Mucosa of rectum (tissue), 2 donors: ENCODE data around the gene SYNM.

Experiments used
- H3K27ac ChIP-seq, 2 donors: one replicate each; pipeline ENCODE4 v1.7.0; 2013; ENCODE audit warnings: inconsistent platforms in 2 of 2, low read depth in 2 of 2, low read length in 2 of 2
- H3K27me3 ChIP-seq, 2 donors: one replicate each; pipeline ENCODE4 v1.7.0; 2013; ENCODE audit warnings: low read length in 2 of 2; ENCODE audit not compliant: control insufficient read depth in 2 of 2, insufficient read depth in 2 of 2
- H3K36me3 ChIP-seq, 2 donors: one replicate each; pipeline ENCODE4 v1.7.0; 2013; ENCODE audit warnings: low read length in 2 of 2; ENCODE audit not compliant: control insufficient read depth in 2 of 2, insufficient read depth in 2 of 2
- H3K4me1 ChIP-seq, 2 donors: one replicate each; pipeline ENCODE4 v1.7.0; 2013; ENCODE audit warnings: low read length in 2 of 2, mild to moderate bottlenecking in 1 of 2; ENCODE audit not compliant: control insufficient read depth in 2 of 2, insufficient read depth in 2 of 2
- H3K4me3 ChIP-seq, 2 donors: one replicate each; pipeline ENCODE4 v1.7.0; 2013; ENCODE audit warnings: low read length in 2 of 2
- H3K9ac ChIP-seq, 2 donors: one replicate each; pipeline ENCODE4 v1.7.0; 2013; ENCODE audit warnings: low read length in 2 of 2, low read depth in 1 of 2, mild to moderate bottlenecking in 1 of 2
- H3K9me3 ChIP-seq, 2 donors: one replicate each; pipeline ENCODE4 v1.7.0; 2013; ENCODE audit warnings: low read length in 2 of 2; ENCODE audit not compliant: control insufficient read depth in 2 of 2
- donor health status: healthy.
- donor health status: Normal muscosa, but diverticular disease.

The SYNM gene

GRCh38 chr15:99117111-99117510 is 12.2 kb downstream of the SYNM start:
- H3K4me3 ChIP-seq = no peak overlapping the region
- no peak overlapping the region for H3K27ac ChIP-seq
- H3K9ac ChIP-seq = no peak overlapping the region
- H3K4me1 ChIP-seq = peaks cover 0 to 2% of the 10 kb centered on the region in 2 donors
- no peaks in the 10 kb centered on the region for H3K36me3 ChIP-seq
- H3K9me3 ChIP-seq = no peaks in the 10 kb centered on the region
- no peaks in the 10 kb centered on the region for H3K27me3 ChIP-seq

GRCh38 chr15:99117563-99118257 is 12.8 kb downstream of the SYNM start:
- no peaks in the 10 kb centered on the region for H3K9me3 ChIP-seq
- H3K9ac ChIP-seq = no peak overlapping the region
- no peak overlapping the region for H3K27ac ChIP-seq
- H3K36me3 ChIP-seq = no peaks in the 10 kb centered on the region
- H3K27me3 ChIP-seq = no peaks in the 10 kb centered on the region
- no peak overlapping the region for H3K4me3 ChIP-seq
- peaks cover 0 to 2% of the 10 kb centered on the region in 2 donors for H3K4me1 ChIP-seq

- no peak overlapping the region for H3K27ac ChIP-seq
- H3K36me3 ChIP-seq = no peaks in the 10 kb centered on the region
Observed at GRCh38 chr15:99118258-99118632, 13.4 kb downstream of the SYNM start.

GRCh38 chr15:99118801-99119546 is 14.1 kb downstream of the SYNM start:
- H3K36me3 ChIP-seq = no peaks in the 10 kb centered on the region
- H3K4me1 ChIP-seq = peaks cover 8 to 12% of the 10 kb centered on the region in 2 donors
- H3K27me3 ChIP-seq = no peaks in the 10 kb centered on the region
- H3K27ac ChIP-seq = no peak overlapping the region
- no peaks in the 10 kb centered on the region for H3K9me3 ChIP-seq
- no peak overlapping the region for H3K9ac ChIP-seq
- no peak overlapping the region for H3K4me3 ChIP-seq

More at GRCh38 chr15:99118258-99118632, 13.4 kb downstream of the SYNM start:
- Histone ChIP-seq H3K4me3 (no peak overlapping the region), H3K9ac (no peak overlapping the region), H3K9me3 (no peaks in the 10 kb centered on the region), H3K4me1 (peaks cover under 1 to 6% of the 10 kb centered on the region in 2 donors), H3K27me3 (no peaks in the 10 kb centered on the region)

GRCh38 chr15:99120050-99120777 is 15.3 kb downstream of the SYNM start:
- H3K4me3 ChIP-seq = no peak overlapping the region
- no peaks in the 10 kb centered on the region for H3K27me3 ChIP-seq
- H3K9me3 ChIP-seq = no peaks in the 10 kb centered on the region
- peak overlapping the region in 1 of 2 donors; percentile 28 for H3K27ac ChIP-seq
- no peak overlapping the region for H3K9ac ChIP-seq
- peaks cover 14 to 19% of the 10 kb centered on the region in 2 donors for H3K4me1 ChIP-seq
- no peaks in the 10 kb centered on the region for H3K36me3 ChIP-seq

- H3K27ac ChIP-seq = no peak overlapping the region
- no peak overlapping the region for H3K9ac ChIP-seq
- no peaks in the 10 kb centered on the region for H3K36me3 ChIP-seq
- no peak overlapping the region for H3K4me3 ChIP-seq
- no peaks in the 10 kb centered on the region for H3K9me3 ChIP-seq
- no peaks in the 10 kb centered on the region for H3K27me3 ChIP-seq
- H3K4me1 ChIP-seq = peaks cover 14 to 19% of the 10 kb centered on the region in 2 donors
Observed at GRCh38 chr15:99121207-99121606, 16.3 kb downstream of the SYNM start.

- H3K27ac ChIP-seq = no peak overlapping the region
- peaks cover 14 to 19% of the 10 kb centered on the region in 2 donors for H3K4me1 ChIP-seq
- no peak overlapping the region for H3K9ac ChIP-seq
Observed at GRCh38 chr15:99121691-99122410, 17.0 kb downstream of the SYNM start.

GRCh38 chr15:99122831-99123712 is 18.2 kb downstream of the SYNM start:
- H3K9me3 ChIP-seq = no peaks in the 10 kb centered on the region
- peak overlapping the region in 1 of 2 donors; percentile 23 for H3K4me3 ChIP-seq
- H3K9ac ChIP-seq = no peak overlapping the region
- H3K27me3 ChIP-seq = no peaks in the 10 kb centered on the region
- no peaks in the 10 kb centered on the region for H3K36me3 ChIP-seq
- peak overlapping the region; percentile 8 to 73 for H3K27ac ChIP-seq
- peaks cover 14 to 19% of the 10 kb centered on the region in 2 donors for H3K4me1 ChIP-seq

More at GRCh38 chr15:99121691-99122410, 17.0 kb downstream of the SYNM start:
- Histone ChIP-seq H3K27me3 (no peaks in the 10 kb centered on the region), H3K4me3 (no peak overlapping the region), H3K9me3 (no peaks in the 10 kb centered on the region), H3K36me3 (no peaks in the 10 kb centered on the region)
